ENCODE results near the gene NRG2.

DNA sequence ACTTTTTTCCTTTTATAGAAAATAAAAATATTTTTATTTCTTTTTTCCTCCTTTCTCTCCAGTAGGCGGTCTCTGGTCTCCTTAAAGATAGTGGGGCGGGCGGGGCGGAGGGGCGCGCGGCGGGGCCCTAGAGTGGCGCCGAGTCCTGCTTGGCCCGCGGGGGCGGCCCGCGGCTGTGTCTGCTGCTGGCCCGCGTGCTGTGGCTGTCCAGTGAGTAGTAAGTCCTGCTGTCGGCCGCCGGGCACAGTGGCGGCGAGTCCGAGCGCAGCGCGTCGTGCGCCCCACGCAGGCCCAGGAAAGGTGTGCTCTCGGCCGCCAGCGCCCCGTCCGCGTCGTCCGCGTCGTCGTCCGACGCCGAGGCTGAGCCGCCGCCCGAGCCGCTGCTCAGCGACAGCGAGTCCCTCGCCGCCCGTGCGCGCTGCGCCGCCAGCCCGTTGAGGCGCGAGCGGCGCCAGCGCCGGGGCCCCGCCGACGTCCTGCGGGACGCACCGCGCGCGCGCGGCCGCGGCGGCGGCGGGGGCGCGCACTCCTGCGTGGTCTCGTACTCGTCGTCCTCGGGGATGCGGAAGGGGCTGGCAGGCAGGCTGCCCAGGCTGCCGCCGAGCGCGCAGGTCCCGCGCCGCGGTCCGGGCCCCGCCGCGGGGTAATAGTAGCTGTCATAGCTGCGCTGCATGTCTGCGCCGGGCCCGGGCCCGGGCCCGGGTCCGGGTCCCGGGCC is 195.2 kb downstream of the NRG2 start:
- TF ChIP-seq, protein P1, sequence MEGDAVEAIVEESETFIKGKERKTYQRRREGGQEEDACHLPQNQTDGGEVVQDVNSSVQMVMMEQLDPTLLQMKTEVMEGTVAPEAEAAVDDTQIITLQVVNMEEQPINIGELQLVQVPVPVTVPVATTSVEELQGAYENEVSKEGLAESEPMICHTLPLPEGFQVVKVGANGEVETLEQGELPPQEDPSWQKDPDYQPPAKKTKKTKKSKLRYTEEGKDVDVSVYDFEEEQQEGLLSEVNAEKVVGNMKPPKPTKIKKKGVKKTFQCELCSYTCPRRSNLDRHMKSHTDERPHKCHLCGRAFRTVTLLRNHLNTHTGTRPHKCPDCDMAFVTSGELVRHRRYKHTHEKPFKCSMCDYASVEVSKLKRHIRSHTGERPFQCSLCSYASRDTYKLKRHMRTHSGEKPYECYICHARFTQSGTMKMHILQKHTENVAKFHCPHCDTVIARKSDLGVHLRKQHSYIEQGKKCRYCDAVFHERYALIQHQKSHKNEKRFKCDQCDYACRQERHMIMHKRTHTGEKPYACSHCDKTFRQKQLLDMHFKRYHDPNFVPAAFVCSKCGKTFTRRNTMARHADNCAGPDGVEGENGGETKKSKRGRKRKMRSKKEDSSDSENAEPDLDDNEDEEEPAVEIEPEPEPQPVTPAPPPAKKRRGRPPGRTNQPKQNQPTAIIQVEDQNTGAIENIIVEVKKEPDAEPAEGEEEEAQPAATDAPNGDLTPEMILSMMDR (IDR thresholded peaks at IDR 0.05 in 2 of 3, conservative IDR thresholded peaks at IDR 0.05 in 1 of 3; ENCODE audit: borderline replicate concordance in 1 of 3, insufficient read depth in 1 of 3, low read depth in 2 of 3, low read length in 2 of 3) = no peak
- TF ChIP-seq, protein P2, sequence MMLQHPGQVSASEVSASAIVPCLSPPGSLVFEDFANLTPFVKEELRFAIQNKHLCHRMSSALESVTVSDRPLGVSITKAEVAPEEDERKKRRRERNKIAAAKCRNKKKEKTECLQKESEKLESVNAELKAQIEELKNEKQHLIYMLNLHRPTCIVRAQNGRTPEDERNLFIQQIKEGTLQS (IDR thresholded peaks at IDR 0.05) = no peak
- TF ChIP-seq, protein P3, sequence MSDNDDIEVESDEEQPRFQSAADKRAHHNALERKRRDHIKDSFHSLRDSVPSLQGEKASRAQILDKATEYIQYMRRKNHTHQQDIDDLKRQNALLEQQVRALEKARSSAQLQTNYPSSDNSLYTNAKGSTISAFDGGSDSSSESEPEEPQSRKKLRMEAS (IDR thresholded peaks at IDR 0.05) = peak; percentile 72
- TF ChIP-seq EZH2phosphoT487 (IDR thresholded peaks at IDR 0.05; ENCODE audit: borderline replicate concordance) (no peak), EZH2 (IDR thresholded peaks at IDR 0.05) (no peak), FOSL1 (IDR thresholded peaks at IDR 0.05; ENCODE audit: low read depth) (no peak), SIN3A (IDR thresholded peaks at IDR 0.05; ENCODE audit: low read depth) (no peak), POLR2A (IDR thresholded peaks at IDR 0.05; ENCODE audit: borderline replicate concordance, extremely low read depth, insufficient read depth, insufficient read length) (peak; percentile 34), SP1 (IDR thresholded peaks at IDR 0.05; ENCODE audit: low read depth) (no peak), RAD21 (IDR thresholded peaks at IDR 0.05; ENCODE audit: low read depth) (no peak), ZFX (IDR thresholded peaks at IDR 0.05) (peak; percentile 50), CBX3 (IDR thresholded peaks at IDR 0.05; ENCODE audit: low read depth) (no peak)
- TF ChIP-seq, protein P4, sequence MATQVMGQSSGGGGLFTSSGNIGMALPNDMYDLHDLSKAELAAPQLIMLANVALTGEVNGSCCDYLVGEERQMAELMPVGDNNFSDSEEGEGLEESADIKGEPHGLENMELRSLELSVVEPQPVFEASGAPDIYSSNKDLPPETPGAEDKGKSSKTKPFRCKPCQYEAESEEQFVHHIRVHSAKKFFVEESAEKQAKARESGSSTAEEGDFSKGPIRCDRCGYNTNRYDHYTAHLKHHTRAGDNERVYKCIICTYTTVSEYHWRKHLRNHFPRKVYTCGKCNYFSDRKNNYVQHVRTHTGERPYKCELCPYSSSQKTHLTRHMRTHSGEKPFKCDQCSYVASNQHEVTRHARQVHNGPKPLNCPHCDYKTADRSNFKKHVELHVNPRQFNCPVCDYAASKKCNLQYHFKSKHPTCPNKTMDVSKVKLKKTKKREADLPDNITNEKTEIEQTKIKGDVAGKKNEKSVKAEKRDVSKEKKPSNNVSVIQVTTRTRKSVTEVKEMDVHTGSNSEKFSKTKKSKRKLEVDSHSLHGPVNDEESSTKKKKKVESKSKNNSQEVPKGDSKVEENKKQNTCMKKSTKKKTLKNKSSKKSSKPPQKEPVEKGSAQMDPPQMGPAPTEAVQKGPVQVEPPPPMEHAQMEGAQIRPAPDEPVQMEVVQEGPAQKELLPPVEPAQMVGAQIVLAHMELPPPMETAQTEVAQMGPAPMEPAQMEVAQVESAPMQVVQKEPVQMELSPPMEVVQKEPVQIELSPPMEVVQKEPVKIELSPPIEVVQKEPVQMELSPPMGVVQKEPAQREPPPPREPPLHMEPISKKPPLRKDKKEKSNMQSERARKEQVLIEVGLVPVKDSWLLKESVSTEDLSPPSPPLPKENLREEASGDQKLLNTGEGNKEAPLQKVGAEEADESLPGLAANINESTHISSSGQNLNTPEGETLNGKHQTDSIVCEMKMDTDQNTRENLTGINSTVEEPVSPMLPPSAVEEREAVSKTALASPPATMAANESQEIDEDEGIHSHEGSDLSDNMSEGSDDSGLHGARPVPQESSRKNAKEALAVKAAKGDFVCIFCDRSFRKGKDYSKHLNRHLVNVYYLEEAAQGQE (IDR thresholded peaks at IDR 0.05; ENCODE audit: low read depth) = no peak
- TF ChIP-seq, protein P5, sequence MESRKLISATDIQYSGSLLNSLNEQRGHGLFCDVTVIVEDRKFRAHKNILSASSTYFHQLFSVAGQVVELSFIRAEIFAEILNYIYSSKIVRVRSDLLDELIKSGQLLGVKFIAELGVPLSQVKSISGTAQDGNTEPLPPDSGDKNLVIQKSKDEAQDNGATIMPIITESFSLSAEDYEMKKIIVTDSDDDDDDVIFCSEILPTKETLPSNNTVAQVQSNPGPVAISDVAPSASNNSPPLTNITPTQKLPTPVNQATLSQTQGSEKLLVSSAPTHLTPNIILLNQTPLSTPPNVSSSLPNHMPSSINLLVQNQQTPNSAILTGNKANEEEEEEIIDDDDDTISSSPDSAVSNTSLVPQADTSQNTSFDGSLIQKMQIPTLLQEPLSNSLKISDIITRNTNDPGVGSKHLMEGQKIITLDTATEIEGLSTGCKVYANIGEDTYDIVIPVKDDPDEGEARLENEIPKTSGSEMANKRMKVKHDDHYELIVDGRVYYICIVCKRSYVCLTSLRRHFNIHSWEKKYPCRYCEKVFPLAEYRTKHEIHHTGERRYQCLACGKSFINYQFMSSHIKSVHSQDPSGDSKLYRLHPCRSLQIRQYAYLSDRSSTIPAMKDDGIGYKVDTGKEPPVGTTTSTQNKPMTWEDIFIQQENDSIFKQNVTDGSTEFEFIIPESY (IDR thresholded peaks at IDR 0.05; ENCODE audit: extremely low read depth, insufficient replicate concordance, low read length) = no peak
